Inflammatory macrophage treated with lipopolysaccharide for 1 hour (primary cell): ENCODE results near the gene PROB1.
"Not testable (repeated sequence)": the region's sequence is repeated elsewhere in the genome, so short reads cannot be mapped to it uniquely, and the experiment has no call there.

Source experiments
- DNase-seq, 2 donors: peaks; one replicate each; pipeline ENCODE4 v3.0.0-alpha.2; 2020 to 2022

PROB1 gene, protein sequence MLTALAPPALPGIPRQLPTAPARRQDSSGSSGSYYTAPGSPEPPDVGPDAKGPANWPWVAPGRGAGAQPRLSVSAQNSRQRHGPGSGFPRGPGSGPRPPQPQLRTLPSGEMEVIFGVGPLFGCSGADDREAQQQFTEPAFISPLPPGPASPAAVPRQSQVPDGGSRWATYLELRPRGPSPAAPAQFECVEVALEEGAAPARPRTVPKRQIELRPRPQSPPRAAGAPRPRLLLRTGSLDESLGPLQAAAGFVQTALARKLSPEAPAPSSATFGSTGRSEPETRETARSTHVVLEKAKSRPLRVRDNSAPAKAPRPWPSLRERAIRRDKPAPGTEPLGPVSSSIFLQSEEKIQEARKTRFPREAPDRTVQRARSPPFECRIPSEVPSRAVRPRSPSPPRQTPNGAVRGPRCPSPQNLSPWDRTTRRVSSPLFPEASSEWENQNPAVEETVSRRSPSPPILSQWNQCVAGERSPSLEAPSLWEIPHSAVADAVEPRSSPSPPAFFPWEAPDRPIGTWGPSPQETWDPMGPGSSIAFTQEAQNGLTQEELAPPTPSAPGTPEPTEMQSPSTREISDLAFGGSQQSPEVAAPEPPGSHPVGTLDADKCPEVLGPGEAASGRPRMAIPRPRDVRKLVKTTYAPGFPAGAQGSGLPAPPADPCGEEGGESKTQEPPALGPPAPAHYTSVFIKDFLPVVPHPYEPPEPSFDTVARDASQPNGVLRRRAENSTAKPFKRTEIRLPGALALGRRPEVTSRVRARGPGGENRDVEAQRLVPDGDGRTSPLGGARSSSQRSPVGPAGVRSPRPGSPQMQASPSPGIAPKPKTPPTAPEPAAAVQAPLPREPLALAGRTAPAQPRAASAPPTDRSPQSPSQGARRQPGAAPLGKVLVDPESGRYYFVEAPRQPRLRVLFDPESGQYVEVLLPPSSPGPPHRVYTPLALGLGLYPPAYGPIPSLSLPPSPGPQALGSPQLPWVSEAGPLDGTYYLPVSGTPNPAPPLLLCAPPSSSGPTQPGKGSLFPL

DNA sequence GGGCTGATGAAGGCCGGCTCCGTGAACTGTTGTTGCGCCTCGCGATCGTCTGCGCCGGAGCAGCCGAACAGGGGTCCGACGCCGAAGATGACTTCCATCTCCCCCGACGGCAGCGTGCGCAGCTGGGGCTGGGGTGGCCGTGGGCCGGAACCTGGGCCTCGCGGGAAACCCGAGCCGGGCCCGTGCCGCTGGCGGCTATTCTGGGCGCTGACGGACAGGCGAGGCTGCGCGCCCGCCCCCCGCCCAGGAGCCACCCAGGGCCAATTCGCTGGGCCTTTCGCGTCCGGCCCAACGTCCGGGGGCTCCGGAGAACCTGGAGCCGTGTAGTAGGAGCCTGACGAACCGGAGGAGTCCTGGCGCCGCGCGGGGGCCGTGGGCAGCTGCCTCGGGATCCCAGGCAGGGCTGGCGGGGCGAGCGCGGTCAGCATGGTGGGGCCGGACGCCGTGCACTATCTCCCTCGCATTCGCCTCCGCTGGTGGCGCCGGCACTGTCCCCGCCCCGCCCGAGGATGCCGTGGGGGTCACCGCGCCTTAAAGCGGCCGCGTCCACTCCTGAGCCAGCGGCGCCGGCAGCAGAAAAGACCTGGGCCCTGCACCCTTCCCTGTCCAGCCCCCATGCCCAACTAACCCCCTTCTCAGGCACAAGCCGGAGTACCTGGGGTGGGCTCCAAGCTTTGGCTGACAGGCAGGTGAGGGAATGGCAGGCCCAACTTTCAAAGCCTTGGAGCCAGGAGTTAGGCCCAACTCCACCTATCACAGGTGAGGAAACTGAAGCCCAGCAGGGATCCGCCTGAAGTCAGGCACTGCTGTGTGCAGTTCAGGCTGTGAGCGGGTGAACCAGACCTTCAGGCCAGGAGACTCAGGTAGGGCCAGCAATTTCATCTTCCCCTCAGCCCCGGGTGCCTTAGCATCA, at the start of gene PROB1:
PROB1 (minus strand) TSS at position 451 of the 913 bp plus-strand sequence; CDS start at position 428, 23 bp downstream.
- no peak for DNase-seq

DNA sequence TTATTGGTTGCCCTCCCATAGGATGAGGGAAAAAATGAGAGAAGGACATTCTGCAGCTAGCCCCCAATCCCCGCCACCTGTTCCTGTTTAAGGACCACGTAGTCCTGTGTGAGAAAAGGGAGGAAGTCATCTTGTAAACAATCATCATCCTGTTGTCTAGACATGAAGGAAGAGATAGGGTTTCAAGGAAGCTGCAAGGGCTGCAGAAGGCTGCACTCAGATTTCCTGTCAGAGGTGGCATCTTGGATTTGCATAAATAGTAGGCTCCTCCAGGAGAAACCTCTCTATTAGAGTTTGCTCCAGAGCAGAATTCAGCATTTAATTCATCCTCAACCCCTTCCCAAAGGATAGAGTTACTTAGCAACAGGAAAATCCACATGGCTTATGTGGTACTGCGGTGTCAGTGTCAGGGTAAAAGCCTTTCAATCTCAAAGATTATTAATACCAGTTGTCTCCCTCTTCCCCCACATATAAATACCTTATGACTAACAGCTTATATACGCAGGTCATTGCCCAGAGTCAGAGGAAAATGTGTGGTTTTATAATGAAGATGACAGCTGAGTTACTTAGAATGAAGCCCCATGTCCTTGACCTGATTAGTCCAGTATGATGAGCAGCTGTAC, 49.0 kb upstream of the PROB1 start:
- DNase-seq, result no peak

DNA sequence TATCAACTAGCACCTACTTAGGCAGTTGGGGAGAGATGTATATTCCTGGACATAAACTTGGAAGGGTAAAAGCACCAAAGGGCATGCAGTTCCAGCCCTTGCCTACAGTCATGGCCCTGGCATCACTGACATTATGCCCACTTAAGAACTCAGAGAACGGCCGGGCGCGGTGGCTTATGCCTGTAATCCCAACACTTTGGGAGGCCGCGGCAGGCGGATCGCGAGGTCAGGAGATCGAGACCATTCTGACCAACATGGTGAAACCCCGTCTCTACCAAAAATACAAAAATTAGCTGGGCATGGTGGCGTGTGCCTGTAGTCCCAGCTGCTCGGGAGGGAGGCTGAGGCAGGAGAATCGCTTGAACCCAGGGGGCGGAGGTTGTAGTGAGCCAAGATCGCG, 45.5 kb upstream of the PROB1 start:
- not testable (repeated sequence) for DNase-seq

DNA sequence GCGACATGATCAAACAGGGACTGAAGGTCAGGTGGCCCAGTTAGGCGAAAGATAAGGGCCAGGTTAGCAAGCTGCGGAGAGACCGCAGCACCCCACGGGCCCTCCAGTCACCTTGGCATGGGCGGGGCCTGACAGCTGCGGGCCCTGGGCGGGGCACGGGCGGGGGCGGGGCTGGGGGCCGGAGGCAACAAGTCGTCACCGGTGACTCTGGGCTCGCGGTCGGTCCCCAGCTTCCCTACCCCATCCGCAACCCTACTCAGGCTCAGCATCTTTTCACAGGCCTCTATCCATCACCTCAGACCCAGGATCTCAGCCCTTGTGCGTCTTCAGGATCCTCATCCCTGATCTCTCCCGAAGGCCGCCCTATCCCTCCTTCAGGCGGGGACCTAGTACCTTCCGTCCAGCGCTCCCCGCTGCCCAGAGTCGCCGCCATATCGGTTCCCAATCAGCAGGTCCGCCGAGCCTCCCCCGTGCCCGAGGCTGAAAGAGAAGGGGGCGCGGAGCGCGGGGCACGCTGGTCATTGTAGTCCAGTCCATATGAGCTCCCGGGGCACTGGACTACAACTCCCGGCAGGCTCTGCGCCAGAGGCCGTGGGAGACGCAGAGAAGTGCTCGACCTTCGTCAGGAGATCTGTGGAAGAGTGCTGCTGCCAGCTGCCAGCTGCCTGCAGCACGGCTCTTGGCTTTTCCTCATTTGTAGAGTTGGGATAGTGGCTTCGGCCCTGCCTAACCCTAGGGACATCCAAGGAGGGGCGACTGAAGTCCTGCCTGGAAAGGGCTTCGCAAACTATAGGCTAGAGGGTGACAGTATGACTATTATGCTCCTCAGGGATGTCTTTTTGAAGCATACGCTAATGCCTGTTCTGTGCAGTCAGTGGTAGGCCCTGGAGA, 44.4 kb upstream of the PROB1 start, which contains the start of gene DNAJC18:
DNAJC18 (minus strand) TSS at position 513 of the 891 bp plus-strand sequence; CDS start at position 433, 80 bp downstream.
- DNase-seq, result peak; percentile 88 to 93

DNA sequence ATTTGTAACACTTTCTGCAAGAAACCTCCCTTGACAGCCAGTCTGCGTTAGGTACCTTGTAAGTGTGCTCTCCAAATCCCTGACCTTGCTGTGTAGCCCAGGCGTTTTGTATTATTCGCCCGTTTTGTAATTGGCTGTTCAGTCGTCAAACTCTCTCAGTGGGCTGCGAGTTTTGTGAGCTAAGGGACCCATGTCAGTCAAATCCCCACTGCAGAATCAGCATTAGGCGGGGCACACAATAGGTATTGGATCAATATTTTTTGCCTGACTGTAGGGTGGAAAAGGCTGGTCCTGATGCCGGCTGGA, 43.8 kb upstream of the PROB1 start:
- no peak for DNase-seq

DNA sequence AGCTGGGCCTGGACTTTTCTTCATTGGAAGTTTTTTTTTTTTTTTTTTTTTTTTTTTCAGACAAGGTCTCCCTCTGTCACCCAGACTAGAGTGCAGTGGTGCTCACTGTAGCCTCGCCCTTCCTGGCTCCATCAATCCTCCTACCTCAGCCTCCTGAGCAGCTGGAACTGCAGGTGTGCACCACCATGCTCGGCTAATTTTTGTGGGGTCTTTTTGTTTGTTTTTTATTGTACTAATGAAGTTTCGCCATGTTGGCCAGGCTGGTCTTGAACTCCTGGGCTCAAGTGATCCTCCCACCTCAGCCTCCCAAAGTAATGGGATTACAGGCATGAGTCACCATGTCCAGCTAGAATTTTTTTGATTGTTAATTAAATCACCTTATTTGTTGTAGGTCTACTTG, 40.8 kb upstream of the PROB1 start:
- DNase-seq, result no peak

DNA sequence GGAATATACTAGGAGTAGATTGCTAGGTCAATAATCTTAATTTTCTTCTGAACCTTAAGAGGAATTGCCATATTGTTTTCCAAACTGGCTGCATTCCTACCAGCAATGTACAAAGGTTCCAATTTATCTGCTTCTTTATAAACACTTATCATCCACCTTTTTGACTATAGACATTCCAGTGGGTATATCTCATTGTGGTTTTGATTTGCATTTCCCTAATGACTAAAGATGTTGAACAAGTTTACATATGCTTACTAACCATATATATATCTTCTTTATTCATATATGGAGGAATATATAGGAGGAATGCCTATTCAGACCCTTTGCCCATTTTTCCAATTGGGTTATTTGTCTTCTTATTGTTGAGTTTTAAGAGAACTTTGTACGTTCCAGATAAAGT, 36.8 kb upstream of the PROB1 start:
- DNase-seq, result no peak

DNA sequence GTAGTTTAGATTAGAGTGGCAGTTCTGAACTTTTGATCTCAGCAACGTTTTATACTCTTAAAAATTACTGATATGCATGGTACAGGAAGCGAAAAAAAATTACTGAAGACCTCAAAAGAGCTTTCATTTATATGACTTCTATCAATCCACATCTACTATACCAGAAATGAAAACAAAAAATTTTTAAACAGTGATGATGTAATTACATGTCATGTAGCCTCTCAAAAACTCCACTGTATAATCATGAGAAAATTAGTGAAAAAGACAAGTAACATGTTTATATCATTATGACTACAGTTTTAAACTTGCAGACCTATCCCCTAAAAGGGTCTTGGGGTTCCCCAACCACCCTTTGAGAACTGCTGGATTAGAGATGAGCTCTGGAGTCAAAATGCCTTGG, 35.1 kb upstream of the PROB1 start:
- no peak for DNase-seq

DNA sequence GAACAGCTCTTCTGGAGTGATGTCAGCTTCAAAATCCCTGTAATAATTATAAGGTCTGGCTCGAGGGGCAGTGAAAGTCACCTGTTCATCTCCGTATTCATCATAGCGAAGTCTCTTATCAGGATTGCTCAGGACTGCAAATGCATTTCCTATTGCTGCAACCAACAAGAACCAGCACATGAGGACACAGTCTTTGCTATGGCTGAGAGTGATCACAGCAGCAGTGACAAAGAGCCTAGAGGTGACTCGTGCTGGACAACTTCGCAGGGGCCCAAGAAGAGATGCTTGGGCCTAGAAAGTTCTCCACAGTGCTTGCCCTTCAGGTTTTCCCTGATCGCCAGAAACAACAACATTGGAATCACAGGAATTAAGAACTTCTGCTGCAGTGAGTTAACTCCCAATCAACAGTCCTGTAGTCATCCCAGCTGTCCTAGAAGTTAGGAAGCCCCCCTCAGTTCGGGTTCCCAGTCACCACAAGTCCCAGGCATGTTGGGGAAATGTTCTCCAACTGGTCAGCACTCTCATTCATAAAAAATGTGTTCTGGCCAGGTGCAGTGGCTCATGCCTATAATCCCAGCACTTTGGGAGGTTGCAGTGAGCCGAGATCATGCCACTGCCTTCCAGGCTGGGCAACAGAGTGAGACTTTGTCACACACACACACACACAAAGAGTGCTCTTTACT, 31.4 kb upstream of the PROB1 start:
- DNase-seq, result no peak

DNA sequence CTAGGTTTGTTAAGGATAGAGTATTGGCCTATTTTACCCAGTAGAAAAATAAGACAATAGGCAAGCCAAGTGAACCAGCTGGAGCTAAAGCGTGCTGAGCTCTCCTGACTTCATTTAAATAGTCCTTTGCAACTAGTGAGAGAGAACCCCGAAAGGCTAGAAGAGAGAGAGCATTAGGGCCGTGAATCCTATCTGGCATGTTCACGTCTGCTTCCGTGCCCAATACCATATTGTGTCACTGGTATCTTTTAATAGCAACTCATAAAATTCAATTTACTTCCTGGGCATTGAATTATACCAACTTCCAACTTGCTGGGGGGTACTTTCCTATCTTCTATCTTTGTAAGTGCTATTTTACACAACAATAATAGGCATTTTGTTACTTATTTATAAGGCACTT, 30.6 kb upstream of the PROB1 start:
- no peak for DNase-seq

DNA sequence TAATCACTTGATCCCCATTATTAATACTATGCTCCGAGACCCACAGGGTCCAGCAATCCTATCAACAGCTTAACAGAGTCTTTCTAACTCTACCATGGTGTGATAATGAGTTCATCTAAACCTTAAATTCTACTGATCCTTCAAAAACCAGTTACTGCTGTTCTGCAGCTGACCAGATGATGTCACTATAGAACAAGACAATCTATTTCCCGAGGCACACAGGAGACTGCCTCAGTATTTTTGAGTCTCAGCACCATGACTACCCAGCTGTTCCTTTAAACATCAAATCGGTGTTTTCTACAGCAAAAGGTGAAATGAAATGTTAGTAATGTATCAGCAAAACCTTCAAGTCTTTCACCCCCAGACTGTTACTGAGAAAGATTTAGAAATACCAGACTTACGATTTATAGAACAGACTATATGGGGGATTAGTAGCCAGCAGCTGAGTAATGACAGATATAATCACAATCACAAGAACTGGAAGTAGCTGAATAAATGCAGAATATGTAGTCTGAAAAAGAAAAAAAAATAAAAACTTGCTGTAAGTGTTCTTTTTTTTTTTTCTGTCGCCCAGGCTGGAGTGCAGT, 27.5 kb upstream of the PROB1 start:
- DNase-seq, result peak; percentile 59 to 89

DNA sequence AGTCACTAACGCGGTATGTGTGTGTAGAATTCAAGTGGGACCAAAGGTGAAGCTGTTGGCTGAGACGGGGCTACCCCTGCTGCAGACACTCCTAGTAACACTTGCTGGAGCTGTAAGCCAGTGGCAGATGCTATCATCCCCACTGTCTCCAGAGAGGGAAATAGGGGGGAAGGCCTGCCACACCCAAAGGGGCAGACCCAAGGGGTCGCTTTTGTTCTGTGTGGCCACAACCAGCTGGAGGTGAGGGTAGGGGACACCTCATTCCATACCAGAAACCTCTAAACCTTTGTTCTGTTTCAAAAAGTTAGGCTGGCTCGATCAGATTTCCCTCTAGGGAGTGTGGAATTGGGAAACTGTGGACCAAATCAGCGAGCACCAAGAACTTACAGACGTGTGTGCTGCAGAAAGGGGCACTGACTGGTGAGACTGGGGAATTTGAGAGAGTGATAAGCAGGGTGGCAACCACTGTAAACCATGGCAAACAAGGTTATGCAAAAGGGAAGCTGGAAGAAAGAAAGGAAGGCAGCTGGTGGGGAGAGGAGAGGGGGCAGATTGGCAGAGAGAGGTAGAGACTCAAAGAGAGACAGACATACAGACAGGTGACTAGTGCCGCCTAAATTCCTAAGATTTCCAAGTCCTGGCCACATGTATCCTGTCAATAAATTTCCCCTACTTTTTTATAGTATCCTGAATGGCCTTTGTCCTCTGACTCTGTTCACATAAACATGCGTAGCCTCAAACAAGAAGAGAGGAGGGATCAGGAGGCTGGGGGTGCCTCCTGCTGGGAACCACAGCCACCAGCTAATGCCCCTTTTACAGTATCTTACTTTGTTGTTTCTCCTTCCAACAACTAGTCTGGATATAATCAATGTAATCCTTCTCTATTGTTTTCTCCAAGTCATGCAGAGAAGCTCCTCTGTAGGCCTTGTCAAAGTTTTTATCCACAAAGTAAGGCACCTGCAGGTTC, 24.6 kb upstream of the PROB1 start:
- no peak for DNase-seq

DNA sequence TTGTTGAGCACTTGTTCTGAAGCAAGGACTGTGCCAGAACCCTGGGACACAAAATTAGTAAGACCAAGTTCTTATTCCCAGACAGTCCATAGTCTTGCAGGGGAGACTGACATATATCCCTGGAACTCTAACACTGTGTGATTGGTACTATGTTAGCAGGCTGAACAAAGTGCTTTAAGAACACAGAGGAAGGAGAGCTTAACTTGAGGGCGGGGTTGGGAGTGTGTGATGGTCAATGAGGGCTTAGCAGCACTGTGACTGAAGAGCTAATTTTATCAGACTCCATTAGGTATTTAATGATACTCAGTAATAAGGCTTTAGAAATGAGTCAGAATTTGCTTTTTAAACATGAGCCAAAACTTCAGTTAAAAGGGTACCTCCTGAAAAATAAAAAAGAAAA, 23.9 kb upstream of the PROB1 start:
- DNase-seq, result no peak

DNA sequence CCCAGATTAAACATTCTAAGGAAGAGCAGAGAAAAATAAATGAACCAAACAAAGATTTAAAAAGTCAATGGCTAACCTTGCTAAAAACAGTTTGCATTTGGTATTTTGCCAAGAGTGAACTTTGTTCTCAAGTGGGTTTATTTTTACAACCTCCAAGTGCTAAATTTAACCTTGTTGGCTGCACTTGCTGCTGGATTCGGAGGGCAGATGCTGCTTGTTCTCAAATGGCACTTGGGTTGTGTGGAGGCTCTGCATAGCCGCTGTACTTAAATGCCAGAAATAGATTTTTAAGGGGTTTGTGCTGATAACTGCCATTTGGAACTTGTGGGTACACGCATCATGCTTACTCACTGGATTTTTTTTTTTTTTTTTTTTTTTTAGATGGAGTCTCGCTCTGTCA, 22.3 kb upstream of the PROB1 start:
- no peak for DNase-seq

DNA sequence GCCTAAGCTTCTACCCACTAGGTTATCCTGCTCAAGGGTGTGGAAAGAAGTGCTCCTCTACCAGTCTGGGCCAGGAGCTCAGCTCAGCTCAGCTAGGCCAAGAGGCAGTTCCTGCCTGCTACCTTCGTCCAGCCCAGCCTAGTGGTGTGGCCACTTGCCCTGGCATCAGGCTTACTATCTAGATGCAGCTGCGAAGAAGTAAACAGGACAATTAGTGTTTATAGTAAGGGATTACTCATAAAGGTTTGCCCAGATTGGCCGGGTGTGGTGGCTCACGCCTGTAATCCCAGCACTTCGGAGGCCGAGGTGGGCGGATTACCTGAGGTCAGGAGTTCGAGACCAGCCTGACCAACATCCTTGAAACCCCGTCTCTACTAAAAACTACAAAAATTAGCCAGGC, 21.7 kb upstream of the PROB1 start:
- no peak for DNase-seq

DNA sequence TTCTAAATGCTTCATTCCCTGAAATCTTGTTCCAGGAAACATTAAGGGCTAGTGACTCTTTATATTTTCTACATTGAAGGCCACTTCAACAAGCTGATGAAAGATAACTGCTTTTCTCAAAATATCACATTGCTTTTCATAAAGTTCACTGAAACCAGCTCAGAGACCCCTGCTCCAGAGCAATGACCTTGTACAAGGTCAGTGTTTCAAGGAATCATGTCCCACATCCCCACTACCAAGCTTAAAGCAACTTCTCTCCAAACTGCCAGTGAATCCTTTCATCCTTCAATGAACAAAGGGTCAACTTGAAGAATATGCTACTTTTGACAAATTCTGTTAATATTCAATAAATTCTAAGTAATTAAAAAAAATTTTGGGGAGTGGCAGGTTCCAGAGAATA, 21.0 kb upstream of the PROB1 start:
- DNase-seq, result no peak

DNA sequence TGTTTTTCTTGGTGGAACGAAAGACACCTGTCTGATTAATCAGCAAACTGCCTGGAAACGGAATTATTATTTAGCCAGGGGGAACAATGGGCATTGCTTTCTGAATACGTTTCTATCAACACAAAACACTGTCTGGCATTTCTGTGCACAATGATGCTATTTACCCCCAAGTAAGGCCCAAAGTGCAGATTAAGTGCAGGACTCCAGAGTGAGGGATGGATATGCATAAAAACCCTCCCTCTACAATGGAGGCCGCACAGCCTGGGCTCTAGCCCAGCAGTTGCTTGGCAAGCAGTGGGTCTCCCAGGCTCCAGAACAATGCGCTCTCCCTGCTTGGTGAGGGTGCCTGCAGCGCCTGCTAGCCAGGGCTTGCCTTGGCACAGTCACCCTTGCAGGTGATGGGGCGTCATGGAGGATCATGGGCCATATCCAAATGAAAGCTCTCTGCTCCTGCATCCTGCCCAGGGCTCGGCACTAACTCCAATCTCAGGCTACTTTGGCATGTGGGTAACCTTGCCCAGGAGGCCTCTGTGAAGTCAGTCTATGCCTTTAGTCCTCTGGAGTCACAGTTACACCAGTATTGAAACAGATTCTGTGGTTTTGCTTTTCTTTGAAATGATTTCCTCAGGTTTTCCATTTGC, 20.4 kb upstream of the PROB1 start:
- DNase-seq, result no peak

DNA sequence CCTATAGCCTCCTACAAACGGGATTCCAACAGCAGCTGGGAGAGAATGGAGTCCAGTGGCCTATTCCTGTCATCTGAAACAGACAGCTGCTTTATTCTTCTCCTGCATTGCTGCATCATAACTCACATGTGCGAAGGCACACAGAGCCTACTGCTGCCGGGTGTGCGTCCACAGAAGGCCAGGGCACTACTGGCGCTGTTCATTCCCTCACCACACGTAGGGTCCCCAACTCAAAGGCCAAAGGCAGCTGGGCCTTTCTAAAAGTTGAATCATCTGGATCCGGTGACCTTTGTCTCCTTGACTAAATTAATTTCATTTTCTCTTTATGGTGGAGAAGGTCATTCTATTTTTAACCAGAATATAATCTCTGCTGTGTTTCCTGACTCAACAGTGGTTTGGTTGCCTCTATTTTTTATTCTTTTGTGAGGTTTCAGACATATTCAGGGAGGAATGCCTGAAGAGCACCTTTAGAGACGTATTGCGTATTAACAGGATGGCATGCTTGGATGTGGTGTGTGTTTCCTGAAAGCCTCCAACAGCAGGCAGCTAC, 19.8 kb upstream of the PROB1 start:
- no peak for DNase-seq
